HEK293 (cell line): Measurements from ENCODE around the gene PRSS33.

Experiments
- BCL11B ChIP-seq: fragments of 450-650 bp; formaldehyde crosslinking; IDR thresholded peaks from 2 replicates; pipeline ENCODE4 v1.5.1; 2016; ENCODE audit warnings: low read depth, missing biosample characterization, missing genetic modification characterization
- HOXD13 ChIP-seq: sonication (generic); formaldehyde crosslinking; IDR thresholded peaks from 2 replicates; pipeline ENCODE4 v1.8.0; 2022; ENCODE audit warnings: missing genetic modification reagents, borderline replicate concordance
- IKZF3 ChIP-seq: fragments of 450-650 bp; IDR thresholded peaks from 2 replicates; pipeline ENCODE4 v1.5.0; 2018; ENCODE audit warnings: missing biosample characterization, mild to moderate bottlenecking, missing genetic modification characterization, moderate library complexity
- TCF7L2 ChIP-seq: IDR thresholded peaks from 2 replicates; pipeline ENCODE4 v1.6.1; 2011; ENCODE audit warnings: low read depth, mild to moderate bottlenecking, inconsistent platforms, low read length, moderate library complexity, borderline replicate concordance
- ZBTB10 ChIP-seq: fragments of 450-650 bp; formaldehyde crosslinking; IDR thresholded peaks from 2 replicates; pipeline ENCODE4 v1.5.1; 2016; ENCODE audit warnings: missing biosample characterization, missing genetic modification characterization
- ZFHX2 ChIP-seq: fragments of 450-650 bp; formaldehyde crosslinking; conservative IDR thresholded peaks from 2 replicates; pipeline ENCODE4 v1.5.1; 2016; ENCODE audit warnings: missing biosample characterization, missing genetic modification characterization
- ZFP69B ChIP-seq: fragments of 450-650 bp; formaldehyde crosslinking; IDR thresholded peaks from 2 replicates; pipeline ENCODE4 v1.5.1; 2016; ENCODE audit warnings: missing biosample characterization, missing genetic modification characterization
- ZNF10 ChIP-seq: fragments of 450-650 bp; formaldehyde crosslinking; IDR thresholded peaks from 2 replicates; pipeline ENCODE4 v1.5.1; 2017; ENCODE audit warnings: missing biosample characterization, missing genetic modification characterization
- ZNF132 ChIP-seq: fragments of 450-650 bp; formaldehyde crosslinking; IDR thresholded peaks from 2 replicates; pipeline ENCODE4 v1.5.1; 2017; ENCODE audit warnings: missing biosample characterization, missing genetic modification characterization, borderline replicate concordance
- ZNF148 ChIP-seq: fragments of 450-650 bp; formaldehyde crosslinking; IDR thresholded peaks from 2 replicates; pipeline ENCODE4 v1.5.0; 2017; ENCODE audit warnings: missing biosample characterization, missing genetic modification characterization, borderline replicate concordance
- ZNF184 ChIP-seq: fragments of 450-650 bp; IDR thresholded peaks from 2 replicates; pipeline ENCODE4 v1.5.1; 2018; ENCODE audit warnings: missing biosample characterization, mild to moderate bottlenecking, missing genetic modification characterization
- ZNF19 ChIP-seq: fragments of 450-650 bp; formaldehyde crosslinking; IDR thresholded peaks from 2 replicates; pipeline ENCODE4; 2016; ENCODE audit warnings: missing biosample characterization, missing genetic modification characterization, low read depth
- ZNF24 ChIP-seq: fragments of 450-650 bp; formaldehyde crosslinking; IDR thresholded peaks from 2 replicates; pipeline ENCODE4 v1.5.1; 2016; ENCODE audit warnings: missing biosample characterization, missing genetic modification characterization
- ZNF280C ChIP-seq: fragments of 450-650 bp; formaldehyde crosslinking; IDR thresholded peaks from 2 replicates; pipeline ENCODE4 v1.5.1; 2016; ENCODE audit warnings: missing biosample characterization, missing genetic modification characterization
- ZNF324 ChIP-seq: fragments of 450-650 bp; formaldehyde crosslinking; IDR thresholded peaks from 2 replicates; pipeline ENCODE4 v1.5.1; 2016; ENCODE audit warnings: missing biosample characterization, missing genetic modification characterization
- ZNF350 ChIP-seq: fragments of 450-650 bp; formaldehyde crosslinking; IDR thresholded peaks from 2 replicates; pipeline ENCODE4 v1.5.0; 2017; ENCODE audit warnings: missing biosample characterization, mild to moderate bottlenecking, missing genetic modification characterization
- ZNF549 ChIP-seq: fragments of 450-650 bp; IDR thresholded peaks from 2 replicates; pipeline ENCODE4 v1.5.1; 2018; ENCODE audit warnings: missing biosample characterization, missing genetic modification characterization, mild to moderate bottlenecking, inconsistent platforms, moderate library complexity
- ZNF624 ChIP-seq: fragments of 450-650 bp; formaldehyde crosslinking; IDR thresholded peaks from 2 replicates; pipeline ENCODE4 v1.5.1; 2017; ENCODE audit warnings: missing biosample characterization, missing genetic modification characterization
- ZNF658 ChIP-seq: fragments of 450-650 bp; formaldehyde crosslinking; IDR thresholded peaks from 2 replicates; pipeline ENCODE4; 2016; ENCODE audit warnings: missing biosample characterization, missing genetic modification characterization
- ZNF664 ChIP-seq: fragments of 450-650 bp; formaldehyde crosslinking; IDR thresholded peaks from 2 replicates; pipeline ENCODE4 v1.5.1; 2016; ENCODE audit warnings: missing biosample characterization, missing genetic modification characterization
- ZNF707 ChIP-seq: fragments of 450-650 bp; formaldehyde crosslinking; IDR thresholded peaks from 2 replicates; pipeline ENCODE4 v1.5.1; 2016; ENCODE audit warnings: missing biosample characterization, missing genetic modification characterization
- ZNF792 ChIP-seq: fragments of 450-650 bp; formaldehyde crosslinking; IDR thresholded peaks from 2 replicates; pipeline ENCODE4 v1.5.1; 2016; ENCODE audit warnings: missing biosample characterization, missing genetic modification characterization
- ZNF837 ChIP-seq: fragments of 450-650 bp; formaldehyde crosslinking; IDR thresholded peaks from 2 replicates; pipeline ENCODE4 v1.5.1; 2016; ENCODE audit warnings: missing biosample characterization, missing genetic modification characterization
- ZSCAN23 ChIP-seq: fragments of 450-650 bp; formaldehyde crosslinking; IDR thresholded peaks from 2 replicates; pipeline ENCODE4 v1.5.1; 2016; ENCODE audit warnings: missing biosample characterization, missing genetic modification characterization
- TF ChIP-seq, protein P1 (sequence below): fragments of 450-650 bp; formaldehyde crosslinking; IDR thresholded peaks from 2 replicates; pipeline ENCODE4 v1.5.1; 2016; ENCODE audit warnings: missing biosample characterization, missing genetic modification characterization, borderline replicate concordance

PRSS33 gene

GRCh38 chr16:2752850-2753732 lies 34.3 kb downstream of the PRSS33 start (continued):
- no peak for TF ChIP-seq ZNF664 (tag by site-specific recombination)
- TF ChIP-seq BCL11B (tag by site-specific recombination), result 0 out of 2 replicates have a peak, but pooled peaks have one; percentile 42
- TF ChIP-seq ZBTB10 (tag by site-specific recombination), result peak; percentile 34; the same call in 1 of the 2 replicates
- no peak for TF ChIP-seq ZNF549 (tag by site-specific recombination)
- no peak for TF ChIP-seq ZNF658 (tag by site-specific recombination)
- TF ChIP-seq ZNF24 (tag by site-specific recombination), result 0 out of 2 replicates have a peak, but pooled peaks have one; percentile 34
- TF ChIP-seq ZNF837 (tag by site-specific recombination), result no peak
- TF ChIP-seq ZNF132 (tag by site-specific recombination), result no peak
- TF ChIP-seq ZNF19 (tag by site-specific recombination), result no peak
- no peak for TF ChIP-seq TCF7L2
- no peak for TF ChIP-seq HOXD13 (CRISPR knock-in tag)
- no peak for TF ChIP-seq ZFHX2 (tag by site-specific recombination)
- TF ChIP-seq ZFP69B (tag by site-specific recombination), result no peak
- TF ChIP-seq ZNF792 (tag by site-specific recombination), result 0 out of 2 replicates have a peak, but pooled peaks have one; percentile 36
- peak; percentile 30; the same call in 1 of the 2 replicates for TF ChIP-seq IKZF3 (tag by site-specific recombination)
- no peak for TF ChIP-seq ZNF148 (tag by site-specific recombination)
- TF ChIP-seq, protein P1, sequence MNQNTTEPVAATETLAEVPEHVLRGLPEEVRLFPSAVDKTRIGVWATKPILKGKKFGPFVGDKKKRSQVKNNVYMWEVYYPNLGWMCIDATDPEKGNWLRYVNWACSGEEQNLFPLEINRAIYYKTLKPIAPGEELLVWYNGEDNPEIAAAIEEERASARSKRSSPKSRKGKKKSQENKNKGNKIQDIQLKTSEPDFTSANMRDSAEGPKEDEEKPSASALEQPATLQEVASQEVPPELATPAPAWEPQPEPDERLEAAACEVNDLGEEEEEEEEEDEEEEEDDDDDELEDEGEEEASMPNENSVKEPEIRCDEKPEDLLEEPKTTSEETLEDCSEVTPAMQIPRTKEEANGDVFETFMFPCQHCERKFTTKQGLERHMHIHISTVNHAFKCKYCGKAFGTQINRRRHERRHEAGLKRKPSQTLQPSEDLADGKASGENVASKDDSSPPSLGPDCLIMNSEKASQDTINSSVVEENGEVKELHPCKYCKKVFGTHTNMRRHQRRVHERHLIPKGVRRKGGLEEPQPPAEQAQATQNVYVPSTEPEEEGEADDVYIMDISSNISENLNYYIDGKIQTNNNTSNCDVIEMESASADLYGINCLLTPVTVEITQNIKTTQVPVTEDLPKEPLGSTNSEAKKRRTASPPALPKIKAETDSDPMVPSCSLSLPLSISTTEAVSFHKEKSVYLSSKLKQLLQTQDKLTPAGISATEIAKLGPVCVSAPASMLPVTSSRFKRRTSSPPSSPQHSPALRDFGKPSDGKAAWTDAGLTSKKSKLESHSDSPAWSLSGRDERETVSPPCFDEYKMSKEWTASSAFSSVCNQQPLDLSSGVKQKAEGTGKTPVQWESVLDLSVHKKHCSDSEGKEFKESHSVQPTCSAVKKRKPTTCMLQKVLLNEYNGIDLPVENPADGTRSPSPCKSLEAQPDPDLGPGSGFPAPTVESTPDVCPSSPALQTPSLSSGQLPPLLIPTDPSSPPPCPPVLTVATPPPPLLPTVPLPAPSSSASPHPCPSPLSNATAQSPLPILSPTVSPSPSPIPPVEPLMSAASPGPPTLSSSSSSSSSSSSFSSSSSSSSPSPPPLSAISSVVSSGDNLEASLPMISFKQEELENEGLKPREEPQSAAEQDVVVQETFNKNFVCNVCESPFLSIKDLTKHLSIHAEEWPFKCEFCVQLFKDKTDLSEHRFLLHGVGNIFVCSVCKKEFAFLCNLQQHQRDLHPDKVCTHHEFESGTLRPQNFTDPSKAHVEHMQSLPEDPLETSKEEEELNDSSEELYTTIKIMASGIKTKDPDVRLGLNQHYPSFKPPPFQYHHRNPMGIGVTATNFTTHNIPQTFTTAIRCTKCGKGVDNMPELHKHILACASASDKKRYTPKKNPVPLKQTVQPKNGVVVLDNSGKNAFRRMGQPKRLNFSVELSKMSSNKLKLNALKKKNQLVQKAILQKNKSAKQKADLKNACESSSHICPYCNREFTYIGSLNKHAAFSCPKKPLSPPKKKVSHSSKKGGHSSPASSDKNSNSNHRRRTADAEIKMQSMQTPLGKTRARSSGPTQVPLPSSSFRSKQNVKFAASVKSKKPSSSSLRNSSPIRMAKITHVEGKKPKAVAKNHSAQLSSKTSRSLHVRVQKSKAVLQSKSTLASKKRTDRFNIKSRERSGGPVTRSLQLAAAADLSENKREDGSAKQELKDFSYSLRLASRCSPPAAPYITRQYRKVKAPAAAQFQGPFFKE (tag by site-specific recombination), result no peak
- TF ChIP-seq ZNF184, result no peak
- 0 out of 2 replicates have a peak, but pooled peaks have one; percentile 48 for TF ChIP-seq ZNF324 (tag by site-specific recombination)
- no peak for TF ChIP-seq ZNF280C
- no peak for TF ChIP-seq ZNF624 (tag by site-specific recombination)
- TF ChIP-seq ZNF707 (tag by site-specific recombination), result no peak
- TF ChIP-seq ZSCAN23 (tag by site-specific recombination), result no peak
- no peak for TF ChIP-seq ZNF350 (tag by site-specific recombination)
- TF ChIP-seq ZNF10 (tag by site-specific recombination), result no peak
